ENCODE measurements around the gene MEF2A.

GRCh38 chr15:99712415-99712814, 146.6 kb downstream of the MEF2A start:
- TF ChIP-seq, protein P1, sequence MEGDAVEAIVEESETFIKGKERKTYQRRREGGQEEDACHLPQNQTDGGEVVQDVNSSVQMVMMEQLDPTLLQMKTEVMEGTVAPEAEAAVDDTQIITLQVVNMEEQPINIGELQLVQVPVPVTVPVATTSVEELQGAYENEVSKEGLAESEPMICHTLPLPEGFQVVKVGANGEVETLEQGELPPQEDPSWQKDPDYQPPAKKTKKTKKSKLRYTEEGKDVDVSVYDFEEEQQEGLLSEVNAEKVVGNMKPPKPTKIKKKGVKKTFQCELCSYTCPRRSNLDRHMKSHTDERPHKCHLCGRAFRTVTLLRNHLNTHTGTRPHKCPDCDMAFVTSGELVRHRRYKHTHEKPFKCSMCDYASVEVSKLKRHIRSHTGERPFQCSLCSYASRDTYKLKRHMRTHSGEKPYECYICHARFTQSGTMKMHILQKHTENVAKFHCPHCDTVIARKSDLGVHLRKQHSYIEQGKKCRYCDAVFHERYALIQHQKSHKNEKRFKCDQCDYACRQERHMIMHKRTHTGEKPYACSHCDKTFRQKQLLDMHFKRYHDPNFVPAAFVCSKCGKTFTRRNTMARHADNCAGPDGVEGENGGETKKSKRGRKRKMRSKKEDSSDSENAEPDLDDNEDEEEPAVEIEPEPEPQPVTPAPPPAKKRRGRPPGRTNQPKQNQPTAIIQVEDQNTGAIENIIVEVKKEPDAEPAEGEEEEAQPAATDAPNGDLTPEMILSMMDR (IDR thresholded peaks at IDR 0.05): no peak
- no peak for TF ChIP-seq EP300 (IDR thresholded peaks at IDR 0.05)
